Left ventricle myocardium inferior (tissue), 1 donor: ENCODE results near the gene TFEC. TPM values are rescaled to one million over a fixed set of nuclear protein-coding genes. Genes with fewer than 3 reads are reported as not detected.

Source experiments
- DNase-seq: peaks from one replicate; pipeline ENCODE4 v3.0.0-alpha.2; 2020
- H3K27ac ChIP-seq: fragments of 200-600 bp; replicated peaks from 2 replicates; pipeline ENCODE4 v1.8.0; 2021
- H3K27me3 ChIP-seq: fragments of 200-600 bp; 2 replicates; pipeline ENCODE4 v1.8.0; 2021; ENCODE audit warnings: low read depth
- H3K36me3 ChIP-seq: fragments of 200-600 bp; 2 replicates; pipeline ENCODE4 v1.8.0; 2021
- H3K4me1 ChIP-seq: fragments of 200-600 bp; 2 replicates; pipeline ENCODE4 v1.8.0; 2021
- H3K4me3 ChIP-seq: fragments of 200-600 bp; 2 replicates; pipeline ENCODE4 v1.8.0; 2021; ENCODE audit warnings: mild to moderate bottlenecking, moderate library complexity
- H3K9me3 ChIP-seq: fragments of 200-600 bp; replicated peaks from 2 replicates; pipeline ENCODE4 v1.8.0; 2021
- CTCF ChIP-seq: fragments of 200-600 bp; IDR thresholded peaks from 2 replicates; pipeline ENCODE4 v1.8.0; 2021; ENCODE audit warnings: antibody characterized with exemption, mild to moderate bottlenecking, borderline replicate concordance
- intact Hi-C: fragments of 100-400 bp; cut with micrococcal nuclease; formaldehyde crosslinking; loops from one replicate; pipeline ENCODE4 v1.11.0; 2022
- total RNA-seq: library from RNA; stranded (reverse); fragmentation: NEBNext Ultra II Directional; extraction: Animal tissue kit (Norgen Biotek cat#: 25700); gene quantifications from one replicate; pipeline ENCODE4 v1.2.1, GENCODE V29; 2021
- donor health status: DM: no; HTN: yes; CAD: no; lungs with severe emphysema.

TFEC gene
- total RNA-seq, 1 donor from 2014 or later: 1.7 TPM

- H3K4me3 ChIP-seq: no peak overlapping the region
- no peaks in the 10 kb centered on the region for H3K36me3 ChIP-seq
- no peaks in the 10 kb centered on the region for H3K27me3 ChIP-seq
- no peak for TF ChIP-seq CTCF
- DNase-seq: no peak
- H3K27ac ChIP-seq: no peak overlapping the region
- peaks cover under 1% of the 10 kb centered on the region for H3K9me3 ChIP-seq
- no peaks in the 10 kb centered on the region for H3K4me1 ChIP-seq
- intact Hi-C loops: no loop called here
Observed at GRCh38 chr7:115988401-115988800, 42.2 kb downstream of the TFEC start.

GRCh38 chr7:115987486-115987885 lies 43.1 kb downstream of the TFEC start:
- intact Hi-C loops: no loop called here

DNA sequence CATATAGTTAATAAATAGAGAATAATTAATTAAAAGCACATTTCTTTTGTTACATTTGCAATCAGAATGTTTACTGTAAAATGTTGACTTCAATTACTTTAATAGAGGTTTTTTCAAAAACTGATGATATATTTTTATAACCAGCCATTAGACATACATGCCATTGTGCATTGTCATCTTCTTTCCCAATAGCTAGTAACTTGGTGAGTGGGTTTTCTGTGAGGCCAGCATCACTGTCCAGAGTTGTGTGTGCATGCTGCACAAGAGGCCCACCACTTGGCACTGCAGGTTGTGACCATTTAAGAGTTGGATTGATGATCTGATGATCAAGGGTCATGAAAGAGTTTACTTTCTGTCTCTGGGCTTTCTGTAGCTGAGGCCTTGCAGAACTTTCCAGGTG lies 46.5 kb downstream of the TFEC start:
- H3K36me3 ChIP-seq: no peaks in the 10 kb centered on the region
- no peaks in the 10 kb centered on the region for H3K4me1 ChIP-seq
- no peaks in the 10 kb centered on the region for H3K9me3 ChIP-seq
- no peak for DNase-seq
- H3K4me3 ChIP-seq: no peak overlapping the region
- TF ChIP-seq CTCF: no peak
- no peaks in the 10 kb centered on the region for H3K27me3 ChIP-seq
- intact Hi-C loops: no loop called here
- no peak overlapping the region for H3K27ac ChIP-seq

More at GRCh38 chr7:115987486-115987885, 43.1 kb downstream of the TFEC start:
- Histone ChIP-seq H3K36me3 (no peaks in the 10 kb centered on the region), H3K27me3 (no peaks in the 10 kb centered on the region), H3K4me1 (no peaks in the 10 kb centered on the region), H3K4me3 (no peak overlapping the region), H3K9me3 (no peaks in the 10 kb centered on the region), H3K27ac (no peak overlapping the region)
- no peak for TF ChIP-seq CTCF
- no peak for DNase-seq

GRCh38 chr7:115980159-115980558 lies 50.4 kb downstream of the TFEC start:
- no peaks in the 10 kb centered on the region for H3K36me3 ChIP-seq
- peaks cover 3% of the 10 kb centered on the region for H3K27me3 ChIP-seq
- no peaks in the 10 kb centered on the region for H3K9me3 ChIP-seq
- intact Hi-C loops: no loop called here
- H3K4me1 ChIP-seq: no peaks in the 10 kb centered on the region
- TF ChIP-seq CTCF: no peak
- no peak overlapping the region for H3K27ac ChIP-seq
- DNase-seq: no peak
- no peak overlapping the region for H3K4me3 ChIP-seq

DNA sequence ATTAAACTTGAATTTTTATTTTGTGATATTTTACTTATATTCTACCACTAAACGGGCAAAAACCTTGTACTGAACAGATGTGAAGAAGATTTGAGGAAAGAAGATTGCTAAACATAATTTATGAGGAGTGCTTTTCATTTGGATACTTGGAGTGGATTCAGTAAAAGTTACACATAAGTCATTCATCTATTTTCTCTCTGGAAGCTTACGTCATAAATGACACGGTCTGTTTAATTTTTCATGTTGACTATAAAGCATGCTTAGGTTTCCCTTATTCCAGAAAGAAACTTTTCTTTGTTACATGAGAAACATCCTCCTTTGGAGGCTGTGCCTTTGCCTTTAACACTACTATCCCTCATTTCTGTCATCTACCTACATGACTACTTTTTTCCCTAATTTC lies 53.9 kb downstream of the TFEC start:
- Histone ChIP-seq H3K4me1 (no peaks in the 10 kb centered on the region), H3K27ac (no peak overlapping the region), H3K27me3 (peaks cover 3% of the 10 kb centered on the region), H3K4me3 (no peak overlapping the region), H3K9me3 (no peaks in the 10 kb centered on the region), H3K36me3 (no peaks in the 10 kb centered on the region)
- intact Hi-C loops: no loop called here
- no peak for DNase-seq
- no peak for TF ChIP-seq CTCF

DNA sequence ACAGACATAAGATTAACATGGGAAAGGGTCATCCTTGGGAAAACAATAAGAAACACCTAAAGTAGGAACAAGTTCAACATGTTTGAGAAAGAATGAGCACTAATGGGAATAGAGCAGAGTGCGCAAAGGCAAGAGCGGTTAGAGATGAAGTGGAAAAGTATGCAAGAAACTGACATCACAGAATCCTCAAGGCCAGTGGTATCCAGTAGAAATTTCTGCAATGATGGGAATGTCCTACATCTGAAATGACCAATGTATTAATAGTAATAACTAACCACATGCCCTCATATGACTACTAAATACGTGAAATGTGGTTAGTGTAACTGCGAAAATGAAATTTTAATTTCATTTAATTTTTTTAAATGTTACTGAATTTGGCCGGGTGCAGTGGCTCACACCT lies 54.8 kb downstream of the TFEC start:
- no peaks in the 10 kb centered on the region for H3K9me3 ChIP-seq
- no peaks in the 10 kb centered on the region for H3K4me1 ChIP-seq
- H3K4me3 ChIP-seq: no peak overlapping the region
- TF ChIP-seq CTCF: no peak
- no peak overlapping the region for H3K27ac ChIP-seq
- DNase-seq: no peak
- no peaks in the 10 kb centered on the region for H3K36me3 ChIP-seq
- peaks cover 3% of the 10 kb centered on the region for H3K27me3 ChIP-seq
- intact Hi-C loops: no loop called here
